Liver (tissue), 9 donors: ENCODE measurements around the gene ANKRD13D. TPM values are rescaled to one million over a fixed set of nuclear protein-coding genes. Genes with fewer than 3 reads are reported as not detected.

ENCODE experiments used
- DNase-seq: peaks from one replicate; pipeline ENCODE4 v3.0.0-alpha.2; 2017; ENCODE audit warnings: low spot score
- H3K27ac ChIP-seq, 2 donors: one replicate each; pipeline ENCODE4 v1.7.0; 2013; ENCODE audit warnings: inconsistent platforms in 2 of 2, low read length in 2 of 2, control low read depth in 1 of 2, low read depth in 1 of 2, mild to moderate bottlenecking in 1 of 2
- H3K27me3 ChIP-seq, 4 donors: one replicate each; pipeline versions ENCODE4 v1.6.1 to v1.7.0; 2013; ENCODE audit warnings: low read length in 3 of 4, inconsistent platforms in 1 of 4, mild to moderate bottlenecking in 1 of 4, moderate library complexity in 1 of 4; ENCODE audit not compliant: control insufficient read depth in 4 of 4, insufficient read depth in 4 of 4
- H3K36me3 ChIP-seq, 4 donors: one replicate each; pipeline versions ENCODE4 v1.6.1 to v1.7.0; 2013; ENCODE audit warnings: low read length in 3 of 4, mild to moderate bottlenecking in 3 of 4, low read depth in 1 of 4, moderate library complexity in 1 of 4; ENCODE audit not compliant: control insufficient read depth in 4 of 4, insufficient read depth in 3 of 4
- H3K4me1 ChIP-seq, 4 donors: one replicate each; pipeline versions ENCODE4 v1.6.1 to v1.7.0; 2013; ENCODE audit warnings: low read length in 3 of 4, mild to moderate bottlenecking in 3 of 4, moderate library complexity in 1 of 4; ENCODE audit not compliant: control insufficient read depth in 4 of 4, insufficient read depth in 4 of 4
- H3K4me3 ChIP-seq, 3 donors: one replicate each; pipeline versions ENCODE4 v1.6.1 to v1.7.0; 2013; ENCODE audit warnings: low read length in 3 of 3, control low read depth in 1 of 3, low read depth in 1 of 3, mild to moderate bottlenecking in 1 of 3
- H3K9ac ChIP-seq, 2 donors: one replicate each; pipeline ENCODE4 v1.7.0; 2013; ENCODE audit warnings: low read length in 2 of 2, mild to moderate bottlenecking in 2 of 2, moderate library complexity in 2 of 2, control low read depth in 1 of 2, low read depth in 1 of 2
- H3K9me3 ChIP-seq, 4 donors: one replicate each; pipeline versions ENCODE4 v1.6.1 to v1.7.0; 2013; ENCODE audit warnings: low read length in 3 of 4; ENCODE audit not compliant: control insufficient read depth in 4 of 4
- ATF3 ChIP-seq: IDR thresholded peaks from 2 replicates; pipeline ENCODE4 v1.6.1; 2016; ENCODE audit warnings: antibody characterized with exemption
- CTCF ChIP-seq: fragments of 150-350 bp; IDR thresholded peaks from 2 replicates; pipeline ENCODE4 v1.5.1; 2017; ENCODE audit warnings: improper control_type of control experiment, low read depth, low read length; ENCODE audit not compliant: missing input control
- EGR1 ChIP-seq, 2 donors: IDR thresholded peaks; 2 replicates each; pipeline ENCODE4 v1.6.1; 2016 to 2018; ENCODE audit warnings: antibody characterized with exemption in 2 of 2, low read depth in 2 of 2
- FOXA1 ChIP-seq: IDR thresholded peaks from 2 replicates; pipeline ENCODE4 v1.6.1; 2016; ENCODE audit warnings: antibody characterized with exemption
- FOXA2 ChIP-seq: IDR thresholded peaks from 2 replicates; pipeline ENCODE4 v1.6.1; 2016; ENCODE audit warnings: antibody characterized with exemption
- GABPA ChIP-seq, 2 donors: IDR thresholded peaks in 1 of 2; conservative IDR thresholded peaks in 1 of 2; 2 replicates each; pipeline ENCODE4 v1.6.1; 2016; ENCODE audit warnings: antibody characterized with exemption in 2 of 2, mild to moderate bottlenecking in 1 of 2, moderate library complexity in 1 of 2
- HNF4A ChIP-seq, 2 donors: conservative IDR thresholded peaks; 2 replicates each; pipeline ENCODE4 v1.6.1; 2016; ENCODE audit warnings: antibody characterized with exemption in 2 of 2, mild to moderate bottlenecking in 2 of 2
- HNF4G ChIP-seq: IDR thresholded peaks from 2 replicates; pipeline ENCODE4 v1.6.1; 2016; ENCODE audit warnings: antibody characterized with exemption
- JUND ChIP-seq, 2 donors: IDR thresholded peaks; 2 replicates each; pipeline ENCODE4 v1.6.1; 2016; ENCODE audit warnings: antibody characterized with exemption in 2 of 2
- MAX ChIP-seq: IDR thresholded peaks from 2 replicates; pipeline ENCODE4 v1.6.1; 2016; ENCODE audit warnings: antibody characterized with exemption
- NR2F2 ChIP-seq: IDR thresholded peaks from 2 replicates; pipeline ENCODE4 v1.6.1; 2016; ENCODE audit warnings: antibody characterized with exemption
- RAD21 ChIP-seq, 2 donors: IDR thresholded peaks; 2 replicates each; pipeline ENCODE4 v1.6.1; 2016; ENCODE audit warnings: antibody characterized with exemption in 2 of 2, mild to moderate bottlenecking in 2 of 2
- REST ChIP-seq: IDR thresholded peaks from 2 replicates; pipeline ENCODE4 v1.6.1; 2016; ENCODE audit warnings: antibody characterized with exemption, mild to moderate bottlenecking
- RXRA ChIP-seq, 2 donors: IDR thresholded peaks; 2 replicates each; pipeline ENCODE4 v1.6.1; 2017 to 2018; ENCODE audit warnings: antibody characterized with exemption in 2 of 2, mild to moderate bottlenecking in 1 of 2
- SP1 ChIP-seq: IDR thresholded peaks from 2 replicates; pipeline ENCODE4 v1.6.1; 2018; ENCODE audit warnings: antibody characterized with exemption, mild to moderate bottlenecking
- TAF1 ChIP-seq: conservative IDR thresholded peaks from 2 replicates; pipeline ENCODE4 v1.6.1; 2016; ENCODE audit warnings: antibody characterized with exemption, mild to moderate bottlenecking
- YY1 ChIP-seq: IDR thresholded peaks from 2 replicates; pipeline ENCODE4 v1.6.1; 2016; ENCODE audit warnings: antibody characterized with exemption, mild to moderate bottlenecking
- ZBTB33 ChIP-seq: IDR thresholded peaks from 2 replicates; pipeline ENCODE4 v1.6.1; 2016; ENCODE audit warnings: antibody characterized with exemption
- WGBS: extraction: QIAGEN DNeasy Blood & Tissue Kit; methylation state at CpG from one replicate; pipeline ENCODE4 v1.1.7; 2013; 5-methylcytosine and 5-hydroxymethylcytosine counted together
- polyA plus RNA-seq, 2 donors: library from polyadenylated mRNA; stranded (reverse) in 1 of 2; unstranded in 1 of 2; fragments of 200-250 nt in 1 of 2; fragments of >200 nt in 1 of 2; fragmentation: Nextera tagmentation in 1 of 2; extraction: Ambion mirVana in 1 of 2; gene quantifications; one replicate each; pipeline versions ENCODE4 v1.2.1 to v1.2.3, GENCODE V29; 2013 to 2015
- total RNA-seq, 2 donors: library from RNA; depleted of rRNA; stranded (reverse); fragments of >200 nt; gene quantifications; one replicate each; pipeline ENCODE4 v1.2.3, GENCODE V29; 2014
- donor health status: healthy.
- donor health status: healthy.
- donor health status: healthy.
- donor health status: healthy.
- donor health status: healthy.

Gene ANKRD13D
- total and polyA plus RNA-seq, 4 donors = 5.5 to 15.0 (median 5.9) TPM

GRCh38 chr11:67311051-67311555 lies 22.0 kb downstream of the ANKRD13D start:
- Histone ChIP-seq H3K4me3 (no peak overlapping the region), H3K4me1 (no peaks in the 10 kb centered on the region), H3K36me3 (peaks cover 5 to 15% (median 6%) of the 10 kb centered on the region in 4 donors), H3K9ac (no peak overlapping the region), H3K27ac (no peak overlapping the region), H3K27me3 (no peaks in the 10 kb centered on the region), H3K9me3 (no peaks in the 10 kb centered on the region)
- no peak for DNase-seq
- TF ChIP-seq NR2F2 = no peak
- TF ChIP-seq FOXA2 = no peak
- no peak for TF ChIP-seq SP1
- no peak for TF ChIP-seq REST
- no peak for TF ChIP-seq EGR1 (IDR thresholded peaks at IDR 0.05; ENCODE audit: low read depth in 2 of 2)
- TF ChIP-seq CTCF = no peak
- TF ChIP-seq TAF1 = no peak
- TF ChIP-seq JUND (IDR thresholded peaks at IDR 0.05) = no peak
- no peak for TF ChIP-seq YY1
- no peak for TF ChIP-seq ZBTB33
- no peak for TF ChIP-seq HNF4A (conservative IDR thresholded peaks at IDR 0.05)
- no peak for TF ChIP-seq ATF3
- TF ChIP-seq RXRA (IDR thresholded peaks at IDR 0.05) = no peak
- no peak for TF ChIP-seq FOXA1
- TF ChIP-seq RAD21 (IDR thresholded peaks at IDR 0.05) = no peak
- TF ChIP-seq HNF4G = no peak
- no peak for TF ChIP-seq MAX
- TF ChIP-seq GABPA (IDR thresholded peaks at IDR 0.05 in 1 of 2, conservative IDR thresholded peaks at IDR 0.05 in 1 of 2) = no peak
- 91% methylated on average over 18 of the region's 18 CpGs for WGBS
